Panc1 (cell line): ENCODE measurements around the gene ALDH16A1.

Source experiments
- POLR2AphosphoS5 ChIP-seq: IDR thresholded peaks from 2 replicates; pipeline ENCODE4 v1.6.1; 2012; ENCODE audit warnings: mild to moderate bottlenecking, low read depth, low read length, moderate library complexity
- TF ChIP-seq, protein P1 (sequence below): fragments of 450-650 bp; IDR thresholded peaks from 2 replicates; pipeline ENCODE4 v1.5.1; 2017; ENCODE audit warnings: mild to moderate bottlenecking
- TF ChIP-seq, protein P2 (sequence below), 2 experiments: IDR thresholded peaks; 2 replicates each; pipeline ENCODE4 v1.6.1; 2011 to 2012; ENCODE audit warnings: low read depth in 2 of 2, control low read depth in 1 of 2, low read length in 1 of 2, mild to moderate bottlenecking in 1 of 2, moderate library complexity in 1 of 2; ENCODE audit not compliant: insufficient read depth in 1 of 2

DNA sequence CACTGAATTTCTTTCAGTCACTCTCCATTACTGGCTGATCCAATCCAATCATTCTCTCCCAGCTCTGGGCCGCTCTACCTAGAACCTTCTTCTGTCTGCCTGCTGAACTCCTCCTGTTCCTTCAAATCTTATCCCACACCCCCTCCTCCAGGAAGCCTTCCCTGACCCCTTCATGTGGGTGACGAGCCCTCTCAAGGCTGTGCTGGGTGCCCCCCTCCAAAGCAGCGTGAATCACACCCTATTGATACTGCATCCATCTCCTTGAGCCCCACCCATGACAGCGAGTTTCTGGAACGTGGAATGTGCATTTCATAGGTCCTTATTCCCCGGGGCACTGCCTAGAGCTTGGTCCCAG is 4.6 kb upstream of the ALDH16A1 start:
- TF ChIP-seq, protein P1, sequence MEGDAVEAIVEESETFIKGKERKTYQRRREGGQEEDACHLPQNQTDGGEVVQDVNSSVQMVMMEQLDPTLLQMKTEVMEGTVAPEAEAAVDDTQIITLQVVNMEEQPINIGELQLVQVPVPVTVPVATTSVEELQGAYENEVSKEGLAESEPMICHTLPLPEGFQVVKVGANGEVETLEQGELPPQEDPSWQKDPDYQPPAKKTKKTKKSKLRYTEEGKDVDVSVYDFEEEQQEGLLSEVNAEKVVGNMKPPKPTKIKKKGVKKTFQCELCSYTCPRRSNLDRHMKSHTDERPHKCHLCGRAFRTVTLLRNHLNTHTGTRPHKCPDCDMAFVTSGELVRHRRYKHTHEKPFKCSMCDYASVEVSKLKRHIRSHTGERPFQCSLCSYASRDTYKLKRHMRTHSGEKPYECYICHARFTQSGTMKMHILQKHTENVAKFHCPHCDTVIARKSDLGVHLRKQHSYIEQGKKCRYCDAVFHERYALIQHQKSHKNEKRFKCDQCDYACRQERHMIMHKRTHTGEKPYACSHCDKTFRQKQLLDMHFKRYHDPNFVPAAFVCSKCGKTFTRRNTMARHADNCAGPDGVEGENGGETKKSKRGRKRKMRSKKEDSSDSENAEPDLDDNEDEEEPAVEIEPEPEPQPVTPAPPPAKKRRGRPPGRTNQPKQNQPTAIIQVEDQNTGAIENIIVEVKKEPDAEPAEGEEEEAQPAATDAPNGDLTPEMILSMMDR: no peak
- TF ChIP-seq POLR2AphosphoS5: no peak
- TF ChIP-seq, protein P2, sequence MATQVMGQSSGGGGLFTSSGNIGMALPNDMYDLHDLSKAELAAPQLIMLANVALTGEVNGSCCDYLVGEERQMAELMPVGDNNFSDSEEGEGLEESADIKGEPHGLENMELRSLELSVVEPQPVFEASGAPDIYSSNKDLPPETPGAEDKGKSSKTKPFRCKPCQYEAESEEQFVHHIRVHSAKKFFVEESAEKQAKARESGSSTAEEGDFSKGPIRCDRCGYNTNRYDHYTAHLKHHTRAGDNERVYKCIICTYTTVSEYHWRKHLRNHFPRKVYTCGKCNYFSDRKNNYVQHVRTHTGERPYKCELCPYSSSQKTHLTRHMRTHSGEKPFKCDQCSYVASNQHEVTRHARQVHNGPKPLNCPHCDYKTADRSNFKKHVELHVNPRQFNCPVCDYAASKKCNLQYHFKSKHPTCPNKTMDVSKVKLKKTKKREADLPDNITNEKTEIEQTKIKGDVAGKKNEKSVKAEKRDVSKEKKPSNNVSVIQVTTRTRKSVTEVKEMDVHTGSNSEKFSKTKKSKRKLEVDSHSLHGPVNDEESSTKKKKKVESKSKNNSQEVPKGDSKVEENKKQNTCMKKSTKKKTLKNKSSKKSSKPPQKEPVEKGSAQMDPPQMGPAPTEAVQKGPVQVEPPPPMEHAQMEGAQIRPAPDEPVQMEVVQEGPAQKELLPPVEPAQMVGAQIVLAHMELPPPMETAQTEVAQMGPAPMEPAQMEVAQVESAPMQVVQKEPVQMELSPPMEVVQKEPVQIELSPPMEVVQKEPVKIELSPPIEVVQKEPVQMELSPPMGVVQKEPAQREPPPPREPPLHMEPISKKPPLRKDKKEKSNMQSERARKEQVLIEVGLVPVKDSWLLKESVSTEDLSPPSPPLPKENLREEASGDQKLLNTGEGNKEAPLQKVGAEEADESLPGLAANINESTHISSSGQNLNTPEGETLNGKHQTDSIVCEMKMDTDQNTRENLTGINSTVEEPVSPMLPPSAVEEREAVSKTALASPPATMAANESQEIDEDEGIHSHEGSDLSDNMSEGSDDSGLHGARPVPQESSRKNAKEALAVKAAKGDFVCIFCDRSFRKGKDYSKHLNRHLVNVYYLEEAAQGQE (IDR thresholded peaks at IDR 0.05; ENCODE audit: insufficient read depth in 1 of 2, low read depth in 2 of 2, low read length in 1 of 2): no peak
